B cell (primary cell): ENCODE results near the gene IGSF8.

Experiments used
- CTCF ChIP-seq: fragments of 200-600 bp; IDR thresholded peaks from one replicate; pipeline ENCODE4 v1.8.0; 2022; ENCODE audit warnings: antibody characterized with exemption, mild to moderate bottlenecking
- EZH2 ChIP-seq: IDR thresholded peaks from 2 replicates; pipeline ENCODE4 v1.6.1; 2012; ENCODE audit warnings: borderline replicate concordance, low read depth, mild to moderate bottlenecking, moderate library complexity, low read length; ENCODE audit not compliant: insufficient read depth, poor library complexity, severe bottlenecking

GRCh38 chr1:160091666-160092223 is 6.7 kb downstream of the IGSF8 start:
- no peak for TF ChIP-seq CTCF
- no peak for TF ChIP-seq EZH2
